Measurements from ENCODE around the gene PHOSPHO1.
"Not testable (repeated sequence)": the region's sequence is repeated elsewhere in the genome, so short reads cannot be mapped to it uniquely, and the experiment has no call there.

PHOSPHO1 gene

GRCh38 chr17:49195751-49196150, 34.8 kb downstream of the PHOSPHO1 start:
- TF ChIP-seq ZFX (IDR thresholded peaks at IDR 0.05; ENCODE audit: borderline replicate concordance): no peak
- TF ChIP-seq CTCF (IDR thresholded peaks at IDR 0.05): no peak
- H3K27ac ChIP-seq: no peak overlapping the region

- H3K27ac ChIP-seq: no peak overlapping the region
- TF ChIP-seq CTCF (IDR thresholded peaks at IDR 0.05) (no peak), ZFX (IDR thresholded peaks at IDR 0.05; ENCODE audit: borderline replicate concordance) (no peak)
These were observed 36.3 kb downstream of the PHOSPHO1 start for GRCh38 chr17:49194297-49194607.

- TF ChIP-seq CTCF (IDR thresholded peaks at IDR 0.05) (no peak), ZFX (IDR thresholded peaks at IDR 0.05; ENCODE audit: borderline replicate concordance) (no peak)
- peak overlapping the region; percentile 89 for H3K27ac ChIP-seq
These were observed 36.9 kb downstream of the PHOSPHO1 start for GRCh38 chr17:49193513-49194296.

- peak overlapping the region; percentile 89 for H3K27ac ChIP-seq
- no peak for TF ChIP-seq ZFX (IDR thresholded peaks at IDR 0.05; ENCODE audit: borderline replicate concordance)
- peak; percentile 61 for TF ChIP-seq CTCF (IDR thresholded peaks at IDR 0.05)
These were observed 38.5 kb downstream of the PHOSPHO1 start for GRCh38 chr17:49191917-49192741.

GRCh38 chr17:49191409-49191916, 39.1 kb downstream of the PHOSPHO1 start:
- peak overlapping the region; percentile 89 for H3K27ac ChIP-seq
- TF ChIP-seq CTCF (IDR thresholded peaks at IDR 0.05): no peak
- no peak for TF ChIP-seq ZFX (IDR thresholded peaks at IDR 0.05; ENCODE audit: borderline replicate concordance)

GRCh38 chr17:49190932-49191331, 39.7 kb downstream of the PHOSPHO1 start:
- TF ChIP-seq CTCF (IDR thresholded peaks at IDR 0.05) (no peak), ZFX (IDR thresholded peaks at IDR 0.05; ENCODE audit: borderline replicate concordance) (no peak)
- H3K27ac ChIP-seq: peak overlapping the region; percentile 89; the same call in 1 of the 2 replicates

- no peak overlapping the region for H3K27ac ChIP-seq
- no peak for TF ChIP-seq CTCF (IDR thresholded peaks at IDR 0.05)
- TF ChIP-seq ZFX (IDR thresholded peaks at IDR 0.05; ENCODE audit: borderline replicate concordance): no peak
These were observed 43.3 kb downstream of the PHOSPHO1 start for GRCh38 chr17:49187301-49187700.

GRCh38 chr17:49185381-49185780, 45.2 kb downstream of the PHOSPHO1 start:
- H3K27ac ChIP-seq: not testable (repeated sequence)

GRCh38 chr17:49184522-49184921, 46.1 kb downstream of the PHOSPHO1 start:
- H3K27ac ChIP-seq: not testable (repeated sequence)
